ENCODE measurements around the gene SRRM4.

SRRM4 gene

DNA sequence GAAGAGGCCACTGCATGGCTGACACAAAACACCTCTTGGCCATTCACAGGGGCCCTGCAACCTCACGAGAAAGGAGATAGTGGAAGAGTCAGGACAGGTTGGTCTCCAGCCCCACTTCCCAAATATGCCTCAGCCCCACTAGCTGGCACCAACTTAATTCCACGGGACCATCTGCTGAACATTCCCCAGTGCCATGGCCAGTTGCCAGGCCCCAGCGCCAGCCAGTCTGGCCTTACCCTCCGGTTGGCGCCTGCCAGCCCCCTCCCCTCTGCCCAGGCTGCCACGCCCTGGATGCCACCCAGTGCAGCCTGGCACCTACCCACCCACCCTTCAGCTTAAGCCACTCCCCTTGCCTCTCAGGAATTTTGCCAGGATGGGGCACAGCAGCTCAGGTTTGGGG, 176.2 kb downstream of the SRRM4 start:
- no peak overlapping the region for H3K4me3 ChIP-seq (ENCODE audit: low read length in 2 of 2)
- no peaks in the 10 kb centered on the region for H3K27me3 ChIP-seq (ENCODE audit: control insufficient read depth in 2 of 2, insufficient read depth in 2 of 2, low read length in 2 of 2)
- no peak overlapping the region for H3K27ac ChIP-seq (ENCODE audit: low read depth in 2 of 2, low read length in 2 of 2)
- H3K4me1 ChIP-seq (ENCODE audit: control insufficient read depth in 2 of 2, insufficient read depth in 2 of 2, low read length in 2 of 2): no peaks in the 10 kb centered on the region
- no peak overlapping the region for H3K9ac ChIP-seq (ENCODE audit: low read depth in 1 of 2, low read length in 2 of 2)
- no peaks in the 10 kb centered on the region for H3K9me3 ChIP-seq (ENCODE audit: control insufficient read depth in 2 of 2, low read length in 2 of 2)
- H3K36me3 ChIP-seq (ENCODE audit: control insufficient read depth in 2 of 2, insufficient read depth in 2 of 2, low read length in 2 of 2): no peaks in the 10 kb centered on the region

DNA sequence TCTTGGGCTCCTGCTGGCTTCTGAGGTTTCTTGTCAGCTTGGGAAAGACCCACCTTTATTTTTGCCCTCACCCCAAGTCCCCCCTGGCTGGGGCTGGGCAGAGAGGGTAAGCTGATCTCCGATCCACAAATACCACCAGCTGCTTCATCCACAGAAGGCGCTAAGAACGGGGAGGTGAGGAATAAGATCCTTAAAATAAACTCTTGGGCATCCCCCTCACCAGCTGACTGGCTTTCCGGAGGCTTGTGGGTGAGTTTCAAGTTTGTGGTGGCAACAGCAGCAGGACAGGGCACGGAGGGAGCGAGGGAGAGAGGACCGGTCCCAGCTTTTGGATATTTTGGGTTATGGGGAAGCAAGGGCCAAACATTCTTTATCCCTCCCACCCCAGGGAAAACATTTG, 176.6 kb downstream of the SRRM4 start:
- Histone ChIP-seq H3K27ac (ENCODE audit: low read depth in 2 of 2, low read length in 2 of 2) (no peak overlapping the region), H3K4me3 (ENCODE audit: low read length in 2 of 2) (no peak overlapping the region)

DNA sequence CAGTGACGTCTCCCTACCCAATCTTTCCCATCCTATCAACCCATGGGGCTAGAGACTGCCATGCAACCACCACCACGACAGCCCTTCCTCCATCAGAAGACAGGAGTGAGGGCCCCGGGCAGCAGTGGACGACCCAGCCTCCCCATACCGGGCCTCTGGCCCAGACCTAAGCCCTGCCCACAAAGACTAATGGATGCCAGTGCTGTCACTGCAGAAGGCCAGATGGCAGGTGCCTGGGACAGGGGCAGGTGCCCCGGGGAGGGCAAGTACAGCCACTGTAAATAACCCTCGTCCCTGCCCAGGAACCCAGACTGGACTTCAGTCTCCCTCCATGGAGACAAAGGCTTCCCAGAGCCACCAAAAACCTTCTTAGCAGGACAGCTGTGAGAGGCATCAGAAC, 177.1 kb downstream of the SRRM4 start:
- Histone ChIP-seq H3K36me3 (ENCODE audit: control insufficient read depth in 2 of 2, insufficient read depth in 2 of 2, low read length in 2 of 2) (no peaks in the 10 kb centered on the region), H3K27ac (ENCODE audit: low read depth in 2 of 2, low read length in 2 of 2) (no peak overlapping the region), H3K4me1 (ENCODE audit: control insufficient read depth in 2 of 2, insufficient read depth in 2 of 2, low read length in 2 of 2) (no peaks in the 10 kb centered on the region), H3K27me3 (ENCODE audit: control insufficient read depth in 2 of 2, insufficient read depth in 2 of 2, low read length in 2 of 2) (no peaks in the 10 kb centered on the region), H3K9ac (ENCODE audit: low read depth in 1 of 2, low read length in 2 of 2) (no peak overlapping the region), H3K4me3 (ENCODE audit: low read length in 2 of 2) (no peak overlapping the region), H3K9me3 (ENCODE audit: control insufficient read depth in 2 of 2, low read length in 2 of 2) (no peaks in the 10 kb centered on the region)

More for the DNA sequence above, 176.6 kb downstream of the SRRM4 start:
- no peaks in the 10 kb centered on the region for H3K9me3 ChIP-seq (ENCODE audit: control insufficient read depth in 2 of 2, low read length in 2 of 2)
- H3K27me3 ChIP-seq (ENCODE audit: control insufficient read depth in 2 of 2, insufficient read depth in 2 of 2, low read length in 2 of 2): no peaks in the 10 kb centered on the region
- H3K4me1 ChIP-seq (ENCODE audit: control insufficient read depth in 2 of 2, insufficient read depth in 2 of 2, low read length in 2 of 2): no peaks in the 10 kb centered on the region
- no peaks in the 10 kb centered on the region for H3K36me3 ChIP-seq (ENCODE audit: control insufficient read depth in 2 of 2, insufficient read depth in 2 of 2, low read length in 2 of 2)
- H3K9ac ChIP-seq (ENCODE audit: low read depth in 1 of 2, low read length in 2 of 2): no peak overlapping the region

- Histone ChIP-seq H3K27me3 (ENCODE audit: control insufficient read depth in 2 of 2, insufficient read depth in 2 of 2, low read length in 2 of 2) (no peaks in the 10 kb centered on the region), H3K27ac (ENCODE audit: low read depth in 2 of 2, low read length in 2 of 2) (no peak overlapping the region), H3K36me3 (ENCODE audit: control insufficient read depth in 2 of 2, insufficient read depth in 2 of 2, low read length in 2 of 2) (no peaks in the 10 kb centered on the region), H3K4me3 (ENCODE audit: low read length in 2 of 2) (no peak overlapping the region), H3K4me1 (ENCODE audit: control insufficient read depth in 2 of 2, insufficient read depth in 2 of 2, low read length in 2 of 2) (no peaks in the 10 kb centered on the region), H3K9me3 (ENCODE audit: control insufficient read depth in 2 of 2, low read length in 2 of 2) (no peaks in the 10 kb centered on the region), H3K9ac (ENCODE audit: low read depth in 1 of 2, low read length in 2 of 2) (no peak overlapping the region)
Observed at GRCh38 chr12:119159844-119160243, 178.5 kb downstream of the SRRM4 start.

- Histone ChIP-seq H3K9me3 (ENCODE audit: control insufficient read depth in 2 of 2, low read length in 2 of 2) (no peaks in the 10 kb centered on the region), H3K36me3 (ENCODE audit: control insufficient read depth in 2 of 2, insufficient read depth in 2 of 2, low read length in 2 of 2) (no peaks in the 10 kb centered on the region), H3K27ac (ENCODE audit: low read depth in 2 of 2, low read length in 2 of 2) (no peak overlapping the region), H3K9ac (ENCODE audit: low read depth in 1 of 2, low read length in 2 of 2) (no peak overlapping the region), H3K4me3 (ENCODE audit: low read length in 2 of 2) (no peak overlapping the region), H3K27me3 (ENCODE audit: control insufficient read depth in 2 of 2, insufficient read depth in 2 of 2, low read length in 2 of 2) (no peaks in the 10 kb centered on the region), H3K4me1 (ENCODE audit: control insufficient read depth in 2 of 2, insufficient read depth in 2 of 2, low read length in 2 of 2) (no peaks in the 10 kb centered on the region)
Observed at GRCh38 chr12:119167902-119168301, 186.6 kb downstream of the SRRM4 start.

- H3K27ac ChIP-seq (ENCODE audit: low read depth in 2 of 2, low read length in 2 of 2): no peak overlapping the region
- H3K36me3 ChIP-seq (ENCODE audit: control insufficient read depth in 2 of 2, insufficient read depth in 2 of 2, low read length in 2 of 2): no peaks in the 10 kb centered on the region
- H3K9me3 ChIP-seq (ENCODE audit: control insufficient read depth in 2 of 2, low read length in 2 of 2): no peaks in the 10 kb centered on the region
- no peaks in the 10 kb centered on the region for H3K27me3 ChIP-seq (ENCODE audit: control insufficient read depth in 2 of 2, insufficient read depth in 2 of 2, low read length in 2 of 2)
- no peak overlapping the region for H3K9ac ChIP-seq (ENCODE audit: low read depth in 1 of 2, low read length in 2 of 2)
- no peak overlapping the region for H3K4me3 ChIP-seq (ENCODE audit: low read length in 2 of 2)
- H3K4me1 ChIP-seq (ENCODE audit: control insufficient read depth in 2 of 2, insufficient read depth in 2 of 2, low read length in 2 of 2): no peaks in the 10 kb centered on the region
Observed at GRCh38 chr12:119168721-119169120, 187.4 kb downstream of the SRRM4 start.

DNA sequence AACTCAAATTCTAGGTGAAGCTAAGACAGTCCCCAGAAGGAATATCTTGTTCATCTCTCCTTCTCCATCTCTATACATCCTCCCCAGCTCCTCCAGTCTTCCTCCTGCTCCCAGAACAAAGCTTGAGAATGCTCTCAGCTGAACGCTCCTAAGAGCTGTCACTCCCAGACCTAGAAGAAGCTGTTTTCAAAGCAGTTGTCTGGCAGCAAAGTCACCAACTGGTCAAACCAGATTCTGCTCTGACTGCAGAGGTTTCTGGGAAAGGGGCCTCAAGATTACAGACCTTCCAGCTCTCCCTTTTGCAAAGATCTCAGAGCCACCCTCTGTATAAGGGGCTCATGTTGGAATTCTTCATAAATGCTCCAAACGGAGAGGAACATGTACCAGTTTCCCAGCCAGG, 187.8 kb downstream of the SRRM4 start:
- Histone ChIP-seq H3K27ac (ENCODE audit: low read depth in 2 of 2, low read length in 2 of 2) (no peak overlapping the region), H3K9ac (ENCODE audit: low read depth in 1 of 2, low read length in 2 of 2) (no peak overlapping the region), H3K4me1 (ENCODE audit: control insufficient read depth in 2 of 2, insufficient read depth in 2 of 2, low read length in 2 of 2) (no peaks in the 10 kb centered on the region), H3K9me3 (ENCODE audit: control insufficient read depth in 2 of 2, low read length in 2 of 2) (no peaks in the 10 kb centered on the region), H3K4me3 (ENCODE audit: low read length in 2 of 2) (no peak overlapping the region), H3K36me3 (ENCODE audit: control insufficient read depth in 2 of 2, insufficient read depth in 2 of 2, low read length in 2 of 2) (no peaks in the 10 kb centered on the region), H3K27me3 (ENCODE audit: control insufficient read depth in 2 of 2, insufficient read depth in 2 of 2, low read length in 2 of 2) (no peaks in the 10 kb centered on the region)

DNA sequence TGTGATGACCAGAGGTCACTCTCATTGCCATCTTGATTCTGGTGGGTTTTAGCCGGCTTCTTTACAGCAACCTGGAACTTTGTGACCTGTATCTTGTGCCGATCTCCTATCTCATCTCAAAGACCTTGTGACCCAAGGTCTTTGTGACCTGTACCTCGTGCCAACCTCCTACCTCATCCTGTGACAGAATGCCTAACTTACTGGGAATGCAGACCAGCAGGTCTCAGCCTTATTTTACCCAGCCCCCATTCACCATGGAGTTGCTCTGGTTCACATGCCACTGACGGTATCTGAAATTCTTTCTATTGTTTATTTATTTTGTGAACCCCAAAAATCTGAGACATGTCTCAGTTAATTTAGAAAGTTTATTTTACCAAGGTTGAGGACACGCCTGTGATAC, 189.9 kb downstream of the SRRM4 start:
- Histone ChIP-seq H3K27ac (ENCODE audit: low read depth in 2 of 2, low read length in 2 of 2) (no peak overlapping the region), H3K9ac (ENCODE audit: low read depth in 1 of 2, low read length in 2 of 2) (no peak overlapping the region), H3K36me3 (ENCODE audit: control insufficient read depth in 2 of 2, insufficient read depth in 2 of 2, low read length in 2 of 2) (no peaks in the 10 kb centered on the region), H3K9me3 (ENCODE audit: control insufficient read depth in 2 of 2, low read length in 2 of 2) (no peaks in the 10 kb centered on the region), H3K27me3 (ENCODE audit: control insufficient read depth in 2 of 2, insufficient read depth in 2 of 2, low read length in 2 of 2) (no peaks in the 10 kb centered on the region), H3K4me1 (ENCODE audit: control insufficient read depth in 2 of 2, insufficient read depth in 2 of 2, low read length in 2 of 2) (no peaks in the 10 kb centered on the region), H3K4me3 (ENCODE audit: low read length in 2 of 2) (no peak overlapping the region)

GRCh38 chr12:119171691-119172425, 190.5 kb downstream of the SRRM4 start:
- Histone ChIP-seq H3K4me3 (ENCODE audit: low read length in 2 of 2) (no peak overlapping the region), H3K27me3 (ENCODE audit: control insufficient read depth in 2 of 2, insufficient read depth in 2 of 2, low read length in 2 of 2) (no peaks in the 10 kb centered on the region), H3K4me1 (ENCODE audit: control insufficient read depth in 2 of 2, insufficient read depth in 2 of 2, low read length in 2 of 2) (no peaks in the 10 kb centered on the region), H3K36me3 (ENCODE audit: control insufficient read depth in 2 of 2, insufficient read depth in 2 of 2, low read length in 2 of 2) (no peaks in the 10 kb centered on the region), H3K9ac (ENCODE audit: low read depth in 1 of 2, low read length in 2 of 2) (no peak overlapping the region), H3K27ac (ENCODE audit: low read depth in 2 of 2, low read length in 2 of 2) (no peak overlapping the region), H3K9me3 (ENCODE audit: control insufficient read depth in 2 of 2, low read length in 2 of 2) (no peaks in the 10 kb centered on the region)

DNA sequence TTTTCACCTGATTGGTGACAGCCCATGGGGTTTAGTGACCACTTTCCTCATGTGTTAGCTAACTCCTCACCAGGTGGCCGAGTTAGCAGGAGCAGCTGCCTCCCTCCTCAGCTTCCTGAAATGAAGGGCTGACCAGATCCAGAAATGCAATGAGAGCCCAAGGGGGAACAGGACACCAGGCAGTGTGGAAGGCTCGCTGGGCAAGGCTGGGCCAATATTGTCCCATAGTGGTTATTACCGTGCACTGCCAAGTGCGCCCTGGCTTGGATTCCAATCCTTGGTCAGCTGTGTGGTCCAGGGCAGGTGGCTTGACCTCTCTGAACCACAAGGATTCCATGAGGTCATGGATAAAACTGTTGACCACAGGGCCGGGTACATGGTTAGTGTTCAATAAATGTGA, 193.7 kb downstream of the SRRM4 start:
- Histone ChIP-seq H3K9ac (ENCODE audit: low read depth in 1 of 2, low read length in 2 of 2) (no peak overlapping the region), H3K4me3 (ENCODE audit: low read length in 2 of 2) (no peak overlapping the region), H3K9me3 (ENCODE audit: control insufficient read depth in 2 of 2, low read length in 2 of 2) (no peaks in the 10 kb centered on the region), H3K27ac (ENCODE audit: low read depth in 2 of 2, low read length in 2 of 2) (no peak overlapping the region), H3K4me1 (ENCODE audit: control insufficient read depth in 2 of 2, insufficient read depth in 2 of 2, low read length in 2 of 2) (no peaks in the 10 kb centered on the region), H3K27me3 (ENCODE audit: control insufficient read depth in 2 of 2, insufficient read depth in 2 of 2, low read length in 2 of 2) (no peaks in the 10 kb centered on the region), H3K36me3 (ENCODE audit: control insufficient read depth in 2 of 2, insufficient read depth in 2 of 2, low read length in 2 of 2) (no peaks in the 10 kb centered on the region)
